HUES6 (cell line): ENCODE measurements around the gene ADAT3.

Source experiments
- H3K27ac ChIP-seq: 2 replicates; pipeline ENCODE4 v1.7.0; 2013; ENCODE audit warnings: low read depth, mild to moderate bottlenecking, low read length, inconsistent platforms
- H3K27me3 ChIP-seq: 2 replicates; pipeline ENCODE4 v1.6.1; 2013; ENCODE audit warnings: low read length; ENCODE audit not compliant: control insufficient read depth, insufficient read depth
- H3K36me3 ChIP-seq: 2 replicates; pipeline ENCODE4 v1.6.1; 2013; ENCODE audit warnings: low read length; ENCODE audit not compliant: control insufficient read depth, insufficient read depth
- H3K4me1 ChIP-seq: 2 replicates; pipeline ENCODE4 v1.6.1; 2013; ENCODE audit warnings: low read length; ENCODE audit not compliant: control insufficient read depth, insufficient read depth
- H3K4me3 ChIP-seq: 2 replicates; pipeline ENCODE4 v1.5.1; 2013; ENCODE audit warnings: low read depth, low read length
- H3K9ac ChIP-seq: one replicate; pipeline ENCODE4 v1.6.1; 2013; ENCODE audit warnings: mild to moderate bottlenecking, low read length
- H3K9me3 ChIP-seq: 2 replicates; pipeline ENCODE4 v1.6.1; 2013; ENCODE audit warnings: low read depth, low read length; ENCODE audit not compliant: control insufficient read depth, insufficient read depth

Gene ADAT3

DNA sequence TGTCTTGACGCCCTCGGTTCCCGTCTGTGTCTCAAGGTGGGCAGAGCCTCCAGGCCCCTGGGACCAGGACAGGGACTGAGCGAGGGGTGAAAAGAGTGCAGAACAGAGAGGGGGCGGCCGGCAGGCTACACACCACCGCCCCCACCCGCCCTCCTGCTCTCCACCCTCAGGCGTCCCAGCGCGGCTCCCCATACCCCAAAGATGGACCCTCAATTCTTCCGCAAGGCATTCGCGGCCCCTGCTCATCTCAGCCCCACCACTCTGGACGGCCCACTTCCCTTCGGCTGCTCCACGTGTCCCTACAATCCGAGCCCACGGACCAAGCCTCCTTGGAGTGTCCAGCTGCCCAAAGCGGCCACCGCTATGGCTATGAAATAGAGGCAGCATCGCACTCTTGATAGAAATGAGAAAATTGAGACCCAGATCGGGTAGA is 43.6 kb upstream of the ADAT3 start:
- no peak overlapping the region for H3K27ac ChIP-seq
- peak overlapping the region; percentile 47 for H3K9ac ChIP-seq
- peaks cover 23% of the 10 kb centered on the region for H3K27me3 ChIP-seq
- peak overlapping the region; percentile 89 for H3K4me3 ChIP-seq
- H3K36me3 ChIP-seq = no peaks in the 10 kb centered on the region
- peaks cover 45% of the 10 kb centered on the region for H3K4me1 ChIP-seq
- no peaks in the 10 kb centered on the region for H3K9me3 ChIP-seq

DNA sequence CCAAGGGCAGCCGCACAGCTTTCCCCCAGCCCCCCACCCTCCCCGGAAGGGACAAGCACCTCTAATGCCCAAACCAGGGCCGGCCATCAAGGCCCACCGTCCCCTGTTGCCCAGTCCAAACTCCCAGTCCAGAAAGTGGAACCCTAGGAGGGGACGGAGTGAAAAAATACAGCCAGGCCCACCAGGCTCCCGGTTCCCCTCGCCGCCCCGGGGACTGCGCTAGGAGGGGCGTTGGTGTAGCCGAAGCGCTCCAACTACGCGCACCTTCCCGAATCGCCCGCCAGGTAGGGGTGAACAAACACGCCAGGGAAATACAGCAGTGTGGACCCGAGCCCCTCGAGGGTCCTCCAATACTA is 43.2 kb upstream of the ADAT3 start:
- Histone ChIP-seq H3K27ac (no peak overlapping the region), H3K4me3 (peak overlapping the region; percentile 89), H3K9ac (peak overlapping the region; percentile 76), H3K4me1 (peaks cover 44% of the 10 kb centered on the region), H3K36me3 (no peaks in the 10 kb centered on the region), H3K9me3 (no peaks in the 10 kb centered on the region), H3K27me3 (peaks cover 23% of the 10 kb centered on the region)

DNA sequence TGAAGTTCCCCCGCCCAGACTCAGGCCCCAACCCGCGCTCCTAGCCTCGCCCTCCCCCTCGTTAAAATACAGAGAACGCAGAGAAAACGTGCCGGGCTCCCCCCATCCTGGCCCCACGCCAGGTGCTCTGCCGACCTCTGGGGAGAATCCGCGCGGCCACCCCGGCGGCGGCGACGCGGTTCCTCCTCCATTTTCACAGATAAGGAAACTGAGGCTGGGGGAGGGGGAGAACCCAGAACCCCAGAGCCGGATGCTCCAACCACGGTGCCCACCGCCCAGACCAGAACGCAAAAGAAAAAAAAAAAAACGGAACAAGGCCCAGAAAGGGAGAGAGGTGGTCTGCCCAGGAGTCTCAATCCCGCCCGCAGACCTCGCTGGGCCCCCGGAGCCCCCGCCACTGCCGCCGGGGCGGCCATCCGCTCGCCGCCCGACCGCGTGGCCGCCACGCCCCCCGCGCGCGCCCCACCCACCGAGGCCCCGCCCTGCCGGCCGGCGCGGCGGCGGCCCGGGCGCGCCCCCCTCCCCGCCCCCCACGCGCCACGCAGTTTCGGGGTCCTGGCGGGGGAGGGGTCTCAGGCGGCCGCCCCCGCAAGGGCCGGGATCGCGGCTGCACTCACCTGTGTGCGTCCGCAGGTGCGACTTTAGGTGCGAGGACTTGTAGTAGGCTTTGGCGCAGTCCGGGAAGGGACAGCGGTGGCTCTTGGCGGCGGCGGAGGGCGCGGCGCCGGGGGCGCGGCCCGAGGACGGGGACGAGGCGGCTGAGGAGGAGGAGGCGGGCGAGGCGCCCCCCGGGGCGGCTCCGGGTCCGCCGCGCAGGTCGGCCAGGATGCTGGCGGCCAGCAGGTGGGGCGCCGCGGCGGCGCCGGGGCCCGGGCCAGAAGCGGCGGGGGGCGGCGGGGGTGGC is 42.5 kb upstream of the ADAT3 start:
- peaks cover 23% of the 10 kb centered on the region for H3K27me3 ChIP-seq
- no peaks in the 10 kb centered on the region for H3K9me3 ChIP-seq
- no peaks in the 10 kb centered on the region for H3K36me3 ChIP-seq
- H3K4me1 ChIP-seq = peaks cover 43% of the 10 kb centered on the region
- no peak overlapping the region for H3K27ac ChIP-seq
- H3K4me3 ChIP-seq = peak overlapping the region; percentile 89
- peak overlapping the region; percentile 76 for H3K9ac ChIP-seq

DNA sequence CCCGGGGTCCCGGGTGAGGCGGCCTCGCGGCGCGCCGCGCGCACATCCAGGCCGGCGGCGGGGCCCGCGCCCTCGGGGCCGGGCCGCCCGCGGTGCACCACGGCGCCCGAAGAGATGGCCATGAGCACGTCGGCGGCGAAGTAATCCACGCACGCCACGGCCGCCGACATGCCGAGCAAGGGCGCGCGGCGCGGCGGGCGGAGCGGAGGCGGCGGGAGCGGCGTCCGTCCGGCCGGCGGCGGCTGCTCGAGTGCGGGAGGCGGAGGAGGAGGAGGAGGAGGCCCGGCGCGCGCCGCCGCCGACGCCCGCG is 41.9 kb upstream of the ADAT3 start, which contains the start of gene KLF16:
Gene KLF16 (minus strand): TSS at position 252 of the 310 bp plus-strand sequence. CDS start 82 bp downstream, at position 170.
- Histone ChIP-seq H3K27ac (peak within 1 kb of the TSS; percentile 99), H3K4me1 (peaks cover 37% of the 10 kb centered on the region), H3K36me3 (no peaks in the 10 kb centered on the region), H3K4me3 (peak within 1 kb of the TSS; percentile 89), H3K27me3 (peaks cover 23% of the 10 kb centered on the region), H3K9me3 (no peaks in the 10 kb centered on the region), H3K9ac (peak within 1 kb of the TSS; percentile 93)

DNA sequence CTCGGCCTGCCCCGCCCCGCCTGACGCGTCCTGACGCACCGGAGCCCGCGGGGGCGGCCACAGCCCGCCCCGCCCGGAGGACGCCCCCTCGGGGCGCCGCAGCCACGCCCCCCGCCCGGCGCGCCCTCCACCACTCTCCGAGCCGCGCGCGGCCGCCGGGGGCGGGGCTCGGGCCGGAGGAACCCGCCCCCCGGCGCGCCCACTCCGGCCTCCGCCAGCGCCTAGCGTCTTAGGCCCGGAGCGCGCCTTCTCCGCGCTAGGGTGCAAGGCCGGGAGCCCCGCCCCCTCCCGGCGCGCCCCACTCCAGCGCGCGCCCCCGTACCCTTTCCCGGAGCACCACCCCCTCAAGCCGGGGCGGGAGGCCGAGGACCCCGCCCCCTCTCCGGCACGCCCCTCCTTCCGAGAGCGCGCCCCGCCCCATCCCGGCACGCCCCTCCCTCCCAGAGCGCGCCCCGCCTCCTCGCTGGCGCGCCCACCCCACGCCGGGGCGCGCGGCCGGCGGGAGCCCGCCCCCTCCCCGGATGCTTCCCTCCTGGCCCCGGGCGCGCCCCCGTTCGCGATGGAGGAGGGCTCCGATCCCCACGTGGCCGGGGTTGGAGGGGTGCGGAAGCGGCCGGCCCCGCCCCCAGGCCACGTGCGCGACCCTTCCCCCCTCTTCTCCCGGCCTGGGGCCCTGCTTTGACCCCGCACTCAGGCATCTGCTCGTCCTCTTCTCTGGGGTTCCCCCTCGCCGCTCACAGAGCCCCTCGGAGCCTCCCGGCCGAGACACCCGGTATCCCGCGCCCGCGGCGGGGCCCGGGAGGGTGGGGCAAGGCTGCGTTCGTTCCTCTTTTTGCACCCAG is 41.3 kb upstream of the ADAT3 start:
- H3K9me3 ChIP-seq = no peaks in the 10 kb centered on the region
- peaks cover 32% of the 10 kb centered on the region for H3K4me1 ChIP-seq
- H3K27me3 ChIP-seq = peaks cover 23% of the 10 kb centered on the region
- H3K27ac ChIP-seq = peak overlapping the region; percentile 99
- H3K9ac ChIP-seq = peak overlapping the region; percentile 93
- H3K4me3 ChIP-seq = peak overlapping the region; percentile 74
- H3K36me3 ChIP-seq = no peaks in the 10 kb centered on the region

DNA sequence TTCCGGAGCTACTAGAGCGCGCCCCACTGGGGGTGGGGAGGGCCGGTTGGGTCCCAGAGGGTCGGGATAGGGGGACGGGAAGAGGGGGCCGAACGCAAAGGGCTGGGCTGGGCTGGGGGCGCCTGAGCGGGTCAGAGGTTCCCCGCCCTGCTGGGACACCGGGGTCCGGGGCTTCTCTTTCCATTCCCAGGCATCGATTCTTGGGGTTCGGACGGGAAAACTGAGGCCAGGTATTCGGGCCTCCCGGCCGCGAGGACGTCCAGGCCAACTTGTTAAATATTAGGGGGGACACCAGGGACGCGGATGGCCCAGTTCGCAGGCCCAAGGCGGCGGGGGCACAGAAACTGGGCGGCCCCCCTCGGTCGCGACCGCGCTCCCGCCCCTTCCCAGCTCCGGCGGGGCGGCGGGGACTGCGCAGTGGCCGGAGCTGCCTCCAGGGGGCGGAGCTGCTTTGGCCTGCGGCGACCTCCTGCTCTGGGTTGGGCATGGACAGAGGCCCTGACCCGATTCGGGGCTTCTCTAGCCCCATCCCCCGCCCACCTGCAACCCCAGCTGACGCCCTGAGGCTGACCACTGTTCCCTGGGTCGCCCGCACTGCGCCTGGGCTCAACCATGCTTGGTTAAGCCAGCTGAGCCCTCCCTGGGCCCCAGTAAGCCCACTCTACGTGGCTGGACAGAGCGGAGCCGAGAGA is 40.6 kb upstream of the ADAT3 start:
- H3K4me3 ChIP-seq = peak overlapping the region; percentile 74
- peak overlapping the region; percentile 99 for H3K27ac ChIP-seq
- peaks cover 24% of the 10 kb centered on the region for H3K4me1 ChIP-seq

DNA sequence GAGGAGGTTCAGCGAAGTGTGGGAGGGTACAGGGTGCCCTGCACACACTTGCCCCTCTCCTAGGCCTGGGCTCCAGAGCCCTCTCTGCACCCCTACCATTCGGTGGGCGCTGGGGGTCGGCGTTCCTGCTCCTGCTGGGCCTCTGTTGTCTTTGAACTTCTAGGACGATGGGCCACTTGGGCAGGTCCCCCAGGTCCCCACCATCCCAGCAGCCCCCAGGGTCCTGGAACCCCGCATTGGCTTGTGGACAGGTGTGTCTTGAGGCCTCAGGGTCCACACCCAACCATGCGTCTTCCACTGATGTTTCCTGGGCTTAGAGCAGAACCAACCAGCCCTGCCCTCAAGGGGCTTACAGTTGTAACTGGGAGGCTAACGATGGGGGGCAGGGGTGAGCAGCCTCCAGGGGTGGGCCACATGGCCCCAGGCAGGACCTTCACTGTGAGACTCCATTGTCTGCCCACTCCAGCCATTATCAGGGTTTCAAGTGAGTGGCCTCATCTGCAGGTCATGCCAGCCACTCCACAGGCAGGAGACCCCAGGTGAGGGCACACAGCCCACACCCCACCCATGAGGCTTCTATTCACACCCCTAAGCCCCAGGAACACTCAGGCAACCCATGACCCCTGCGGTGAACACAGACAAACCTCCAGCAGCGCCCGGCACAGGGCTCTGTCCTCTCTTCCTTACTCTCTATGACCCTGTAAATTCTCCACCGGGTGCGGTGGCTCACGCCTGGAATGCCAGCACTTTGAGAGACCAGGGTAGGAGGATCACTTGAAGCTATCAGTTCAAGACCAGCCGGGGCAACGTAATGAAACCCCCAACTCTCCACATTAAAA is 39.8 kb upstream of the ADAT3 start:
- no peaks in the 10 kb centered on the region for H3K9me3 ChIP-seq
- H3K4me1 ChIP-seq = peaks cover 19% of the 10 kb centered on the region
- H3K27me3 ChIP-seq = peaks cover 20% of the 10 kb centered on the region
- H3K27ac ChIP-seq = peak overlapping the region; percentile 99
- peak overlapping the region; percentile 93 for H3K9ac ChIP-seq
- H3K36me3 ChIP-seq = peaks cover 3% of the 10 kb centered on the region; the same call in 1 of the 2 replicates
- H3K4me3 ChIP-seq = peak overlapping the region; percentile 74

More for the DNA sequence above, 40.6 kb upstream of the ADAT3 start:
- Histone ChIP-seq H3K9ac (peak overlapping the region; percentile 93), H3K9me3 (no peaks in the 10 kb centered on the region), H3K27me3 (peaks cover 23% of the 10 kb centered on the region), H3K36me3 (no peaks in the 10 kb centered on the region)

DNA sequence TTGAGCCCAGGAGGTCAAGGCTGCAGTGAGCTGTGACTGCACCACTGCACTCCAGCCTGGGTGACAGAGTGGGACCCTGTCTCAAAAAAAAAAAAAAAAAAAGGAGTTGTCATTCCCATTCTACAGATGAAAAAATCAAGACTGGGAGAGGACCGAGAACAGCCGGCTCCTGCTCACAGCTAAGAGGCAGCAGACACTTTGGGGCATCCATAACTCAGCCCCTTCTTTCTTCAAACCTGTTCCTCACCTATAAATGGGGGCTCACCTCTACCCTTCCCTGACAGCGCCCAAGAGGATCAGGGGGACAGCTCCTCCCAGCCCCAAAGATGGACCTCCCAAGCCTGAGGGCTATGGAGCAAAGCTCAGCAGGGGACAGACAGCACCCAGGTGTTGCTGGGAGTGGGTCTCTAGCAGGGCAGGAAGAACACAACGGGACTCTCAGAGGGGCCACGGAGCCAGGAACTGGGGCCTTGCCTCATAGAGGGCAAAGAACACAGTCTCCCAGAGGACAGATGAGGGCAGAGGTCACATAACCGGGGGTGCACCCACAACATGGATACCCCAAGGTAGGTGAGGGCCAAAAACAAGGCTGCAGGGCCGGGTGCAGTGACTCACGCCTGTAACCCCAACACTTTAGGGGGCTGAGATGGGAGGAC is 38.4 kb upstream of the ADAT3 start:
- Histone ChIP-seq H3K27me3 (peaks cover 7% of the 10 kb centered on the region; the same call in 1 of the 2 replicates), H3K36me3 (peaks cover 3% of the 10 kb centered on the region; the same call in 1 of the 2 replicates), H3K9ac (no peak overlapping the region), H3K4me3 (no peak overlapping the region), H3K9me3 (no peaks in the 10 kb centered on the region), H3K4me1 (peaks cover 8% of the 10 kb centered on the region), H3K27ac (no peak overlapping the region)

DNA sequence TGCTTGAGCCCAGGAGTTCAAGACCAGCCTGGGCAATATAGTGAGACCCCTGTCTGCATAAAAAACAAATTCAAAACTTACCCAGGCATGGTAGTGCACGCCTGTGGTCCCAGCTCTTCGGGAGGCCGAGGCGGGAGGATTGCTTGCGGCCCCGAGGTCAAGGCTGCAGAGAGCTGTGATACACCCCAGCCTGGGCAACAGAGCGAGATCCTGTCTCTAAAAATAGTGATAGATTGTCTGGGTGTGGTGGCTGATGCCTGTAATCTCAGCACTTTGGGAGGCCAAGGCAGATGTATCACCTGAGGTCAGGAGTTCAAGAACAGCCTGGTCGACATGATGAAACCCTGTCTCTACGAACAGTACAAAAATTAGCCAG is 37.9 kb upstream of the ADAT3 start:
- peaks cover 3% of the 10 kb centered on the region; the same call in 1 of the 2 replicates for H3K36me3 ChIP-seq
- H3K27me3 ChIP-seq = peaks cover 1% of the 10 kb centered on the region; the same call in 1 of the 2 replicates
- H3K4me3 ChIP-seq = no peak overlapping the region
- H3K9me3 ChIP-seq = no peaks in the 10 kb centered on the region
- peaks cover 8% of the 10 kb centered on the region for H3K4me1 ChIP-seq
- no peak overlapping the region for H3K27ac ChIP-seq
- no peak overlapping the region for H3K9ac ChIP-seq

DNA sequence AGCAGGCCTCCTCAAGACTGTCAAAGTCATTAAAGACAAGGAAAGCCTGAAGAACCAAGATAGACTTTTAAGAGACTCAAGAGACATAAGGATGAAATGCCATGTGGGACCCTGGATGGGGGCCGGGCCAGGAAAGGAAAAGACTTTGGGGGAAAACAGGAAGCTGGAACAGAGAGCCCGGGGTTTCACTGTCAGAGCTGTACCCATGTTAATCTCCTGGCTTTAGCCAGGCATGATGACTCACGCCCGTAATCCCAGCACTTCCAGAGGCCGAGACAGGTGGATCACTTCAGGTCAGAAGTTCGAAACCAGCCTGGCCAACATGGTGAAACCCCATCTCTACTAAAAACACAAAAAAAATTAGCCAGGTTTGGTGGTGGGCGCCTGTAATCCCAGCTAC is 36.2 kb upstream of the ADAT3 start:
- H3K27me3 ChIP-seq = no peaks in the 10 kb centered on the region
- H3K27ac ChIP-seq = no peak overlapping the region
- H3K4me3 ChIP-seq = no peak overlapping the region
- H3K4me1 ChIP-seq = peaks cover 8% of the 10 kb centered on the region
- H3K9ac ChIP-seq = no peak overlapping the region
- H3K9me3 ChIP-seq = no peaks in the 10 kb centered on the region
- peaks cover 3% of the 10 kb centered on the region for H3K36me3 ChIP-seq
